Nephron progenitor cell (in vitro differentiated cells): Measurements from ENCODE around the gene DTNB.

Source experiments
- DNase-seq: peaks from one replicate; pipeline ENCODE4 v3.0.0; 2021
- H3K27ac Mint-ChIP-seq: 2 replicates; pipeline ENCODE4 v1.8.0; 2021; ENCODE audit warnings: mild to moderate bottlenecking, moderate library complexity, mixed read lengths
- H3K27me3 Mint-ChIP-seq: 2 replicates; pipeline ENCODE4 v1.8.0; 2021; ENCODE audit warnings: mild to moderate bottlenecking, low read depth, mixed read lengths; ENCODE audit not compliant: poor library complexity
- H3K36me3 Mint-ChIP-seq: 2 replicates; pipeline ENCODE4 v1.8.0; 2021; ENCODE audit warnings: low read depth, mixed read lengths
- H3K4me1 Mint-ChIP-seq: 2 replicates; pipeline ENCODE4 v1.8.0; 2021; ENCODE audit warnings: mixed read lengths
- H3K4me3 Mint-ChIP-seq: 2 replicates; pipeline ENCODE4 v1.8.0; 2021; ENCODE audit warnings: mild to moderate bottlenecking, moderate library complexity, mixed read lengths
- H3K9me3 Mint-ChIP-seq: 2 replicates; pipeline ENCODE4 v1.8.0; 2021; ENCODE audit warnings: mild to moderate bottlenecking, moderate library complexity, mixed read lengths
- TF ChIP-seq, protein P1 (sequence below): fragments of 200-600 bp; sonication (generic); IDR thresholded peaks from 2 replicates; pipeline ENCODE4 v1.5.0; 2021; ENCODE audit warnings: antibody characterized with exemption

The DTNB gene

DNA sequence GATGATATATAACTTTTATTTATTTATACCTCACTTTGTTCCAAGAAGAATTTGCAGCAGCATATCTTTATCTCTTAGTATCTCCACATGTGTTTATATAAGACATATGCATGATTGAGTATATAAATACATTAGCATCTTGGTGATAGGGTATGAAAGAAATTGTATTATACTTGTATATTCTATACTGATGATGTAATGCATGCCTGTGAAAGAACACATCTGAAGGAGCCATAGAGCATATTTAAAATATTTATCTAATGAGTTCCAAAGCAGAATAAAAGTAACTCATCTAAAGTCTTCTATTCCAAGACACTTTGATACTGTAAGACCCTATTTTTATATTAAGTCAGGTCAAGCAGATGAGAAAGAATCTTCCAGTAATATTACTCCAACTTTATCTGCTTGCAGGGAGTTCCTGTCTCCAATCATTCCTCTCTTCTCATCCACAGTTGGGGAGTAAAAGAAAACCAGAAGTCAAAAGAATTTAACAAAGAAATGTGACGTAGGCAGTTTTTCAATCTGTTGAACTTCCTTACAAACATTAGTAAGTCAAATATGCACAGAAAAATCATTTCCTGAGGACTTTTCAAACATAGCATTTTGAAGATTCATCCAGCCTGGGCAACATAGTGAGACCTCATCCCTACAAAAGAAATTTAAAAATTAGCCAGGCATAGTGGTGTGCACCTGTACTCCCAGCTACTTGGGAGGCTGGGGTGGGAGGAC is 76.7 kb downstream of the DTNB start:
- DNase-seq: no peak
- no peak overlapping the region for H3K4me3 Mint-ChIP-seq
- no peaks in the 10 kb centered on the region for H3K4me1 Mint-ChIP-seq
- H3K9me3 Mint-ChIP-seq: no peaks in the 10 kb centered on the region
- no peaks in the 10 kb centered on the region for H3K27me3 Mint-ChIP-seq
- no peak overlapping the region for H3K27ac Mint-ChIP-seq
- TF ChIP-seq, protein P1, sequence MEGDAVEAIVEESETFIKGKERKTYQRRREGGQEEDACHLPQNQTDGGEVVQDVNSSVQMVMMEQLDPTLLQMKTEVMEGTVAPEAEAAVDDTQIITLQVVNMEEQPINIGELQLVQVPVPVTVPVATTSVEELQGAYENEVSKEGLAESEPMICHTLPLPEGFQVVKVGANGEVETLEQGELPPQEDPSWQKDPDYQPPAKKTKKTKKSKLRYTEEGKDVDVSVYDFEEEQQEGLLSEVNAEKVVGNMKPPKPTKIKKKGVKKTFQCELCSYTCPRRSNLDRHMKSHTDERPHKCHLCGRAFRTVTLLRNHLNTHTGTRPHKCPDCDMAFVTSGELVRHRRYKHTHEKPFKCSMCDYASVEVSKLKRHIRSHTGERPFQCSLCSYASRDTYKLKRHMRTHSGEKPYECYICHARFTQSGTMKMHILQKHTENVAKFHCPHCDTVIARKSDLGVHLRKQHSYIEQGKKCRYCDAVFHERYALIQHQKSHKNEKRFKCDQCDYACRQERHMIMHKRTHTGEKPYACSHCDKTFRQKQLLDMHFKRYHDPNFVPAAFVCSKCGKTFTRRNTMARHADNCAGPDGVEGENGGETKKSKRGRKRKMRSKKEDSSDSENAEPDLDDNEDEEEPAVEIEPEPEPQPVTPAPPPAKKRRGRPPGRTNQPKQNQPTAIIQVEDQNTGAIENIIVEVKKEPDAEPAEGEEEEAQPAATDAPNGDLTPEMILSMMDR: no peak
- H3K36me3 Mint-ChIP-seq: peaks cover 16% of the 10 kb centered on the region

DNA sequence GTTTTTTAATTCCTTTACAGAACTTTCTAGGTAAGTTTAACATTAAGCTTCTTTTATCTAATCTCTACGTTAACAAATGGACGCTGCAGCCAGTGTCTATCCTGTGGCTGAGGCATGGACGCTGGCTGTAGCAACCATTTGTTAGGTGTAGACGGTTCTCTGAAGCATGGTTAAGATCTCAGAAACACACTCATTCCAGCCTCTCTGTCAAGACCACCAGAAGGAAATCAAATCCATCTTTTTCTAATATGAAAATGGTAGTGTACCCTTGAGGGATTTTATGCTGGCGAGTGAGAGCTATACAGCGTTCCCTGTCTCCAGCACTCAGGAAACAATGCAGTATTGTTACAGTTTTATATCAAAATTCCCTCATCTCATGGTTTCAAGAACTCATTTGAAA is 78.0 kb downstream of the DTNB start:
- no peak overlapping the region for H3K27ac Mint-ChIP-seq

DNA sequence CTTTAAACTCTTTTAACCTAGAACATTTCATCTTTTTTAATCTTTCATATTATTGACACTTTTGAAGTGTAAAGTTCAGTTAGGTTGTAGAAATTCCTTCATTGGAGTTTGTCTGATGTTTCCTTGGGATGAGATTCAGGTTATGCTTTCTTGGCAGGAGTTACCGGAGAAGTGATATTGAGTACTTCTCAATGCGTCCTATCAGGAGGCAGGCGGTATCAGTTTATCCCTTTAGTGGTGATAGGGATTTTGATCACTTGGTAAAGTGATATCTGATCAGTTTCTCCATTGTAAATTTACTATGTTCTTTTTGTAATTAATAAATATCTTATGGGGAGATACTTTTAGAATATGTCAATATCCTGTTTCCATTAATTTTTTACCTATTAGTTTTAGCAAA is 78.4 kb downstream of the DTNB start:
- Mint-ChIP-seq H3K27ac (no peak overlapping the region), H3K9me3 (no peaks in the 10 kb centered on the region), H3K4me1 (no peaks in the 10 kb centered on the region), H3K27me3 (no peaks in the 10 kb centered on the region), H3K36me3 (peaks cover 16% of the 10 kb centered on the region), H3K4me3 (no peak overlapping the region)
- no peak for DNase-seq
- TF ChIP-seq, protein P1: no peak

More for the DNA sequence above, 78.0 kb downstream of the DTNB start:
- TF ChIP-seq, protein P1: no peak
- H3K4me1 Mint-ChIP-seq: no peaks in the 10 kb centered on the region
- DNase-seq: no peak
- H3K4me3 Mint-ChIP-seq: no peak overlapping the region
- H3K27me3 Mint-ChIP-seq: no peaks in the 10 kb centered on the region
- peaks cover 16% of the 10 kb centered on the region for H3K36me3 Mint-ChIP-seq
- H3K9me3 Mint-ChIP-seq: no peaks in the 10 kb centered on the region

DNA sequence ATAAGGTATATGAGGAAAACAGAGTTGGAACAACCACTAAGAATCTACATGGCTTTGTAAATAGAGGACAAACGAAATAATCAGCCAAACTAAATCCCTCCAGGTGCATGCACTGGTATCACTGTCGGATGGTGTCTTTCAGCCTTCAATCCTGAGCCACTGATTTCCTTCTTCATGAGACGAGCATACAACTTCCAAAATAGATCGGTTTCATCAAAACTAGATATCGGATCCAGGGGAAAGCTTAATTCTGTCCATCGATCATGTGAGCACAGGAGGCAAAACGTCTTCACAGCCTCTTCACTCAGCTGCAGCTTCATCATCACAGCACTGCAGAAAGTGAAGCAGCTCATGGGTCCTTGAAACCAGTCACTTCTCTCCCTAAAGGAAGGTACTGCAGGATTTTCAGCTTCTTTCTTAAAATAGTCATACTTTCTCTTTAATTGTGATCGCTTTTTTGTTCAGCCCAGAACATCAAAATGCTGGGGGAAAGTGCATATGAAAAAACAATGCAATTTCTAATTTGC is 80.5 kb downstream of the DTNB start:
- DNase-seq: no peak
- Mint-ChIP-seq H3K4me1 (peaks cover 6% of the 10 kb centered on the region), H3K9me3 (no peaks in the 10 kb centered on the region), H3K36me3 (peaks cover 7% of the 10 kb centered on the region), H3K27ac (no peak overlapping the region), H3K4me3 (no peak overlapping the region), H3K27me3 (no peaks in the 10 kb centered on the region)
- TF ChIP-seq, protein P1: no peak

DNA sequence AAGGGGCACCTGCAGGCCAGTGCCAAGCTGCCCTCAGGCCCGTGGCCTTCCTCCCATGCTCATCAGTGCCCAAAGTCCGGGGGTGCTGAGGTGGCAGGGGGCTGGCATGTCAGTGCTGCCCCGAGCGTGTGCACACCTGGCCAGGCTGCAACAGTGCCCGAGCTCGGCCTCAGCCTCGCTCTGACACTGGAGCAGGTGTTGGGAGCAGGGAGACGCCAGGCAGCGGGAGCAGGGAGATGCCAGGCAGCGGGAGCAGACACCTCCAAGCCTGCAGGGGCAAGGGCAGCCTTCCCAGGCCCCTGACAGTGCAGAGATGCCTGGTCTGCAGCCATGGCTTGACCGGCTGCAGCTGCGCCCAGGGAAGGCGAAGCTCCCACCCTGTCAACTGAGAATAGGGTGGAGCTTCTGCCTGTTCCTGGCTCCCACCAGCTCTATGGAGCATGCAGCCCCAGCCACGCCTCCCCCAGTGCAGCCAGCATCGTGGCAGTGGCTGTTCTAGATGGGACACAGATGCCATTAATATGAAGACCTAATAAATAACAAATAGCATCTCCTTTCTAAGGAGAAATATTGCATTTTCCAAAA is 82.4 kb downstream of the DTNB start:
- H3K4me3 Mint-ChIP-seq: no peak overlapping the region
- H3K36me3 Mint-ChIP-seq: no peaks in the 10 kb centered on the region

More for the DNA sequence above, 82.4 kb downstream of the DTNB start:
- Mint-ChIP-seq H3K9me3 (no peaks in the 10 kb centered on the region), H3K27ac (no peak overlapping the region), H3K27me3 (no peaks in the 10 kb centered on the region), H3K4me1 (peaks cover 21% of the 10 kb centered on the region)
- peak; percentile 24 for DNase-seq
- TF ChIP-seq, protein P1: no peak
